Mesenteric fat pad (tissue), 1 donor: Measurements from ENCODE around the gene MARK3. TPM values are rescaled to one million over a fixed set of nuclear protein-coding genes. Genes with fewer than 3 reads are reported as not detected.

Source experiments
- DNase-seq: peaks from one replicate; pipeline ENCODE4 v3.0.0-alpha.2; 2020; ENCODE audit warnings: low spot score
- total RNA-seq: library from RNA; stranded (reverse); fragmentation: NEBNext Ultra II Directional; extraction: Animal tissue kit (Norgen Biotek cat#: 25700); gene quantifications from one replicate; pipeline ENCODE4 v1.2.1, GENCODE V29; 2021
- donor health status: DM: yes; HTN: yes; CAD: no.

MARK3 gene
- total RNA-seq, 1 donor from 2014 or later: 78.3 TPM

DNA sequence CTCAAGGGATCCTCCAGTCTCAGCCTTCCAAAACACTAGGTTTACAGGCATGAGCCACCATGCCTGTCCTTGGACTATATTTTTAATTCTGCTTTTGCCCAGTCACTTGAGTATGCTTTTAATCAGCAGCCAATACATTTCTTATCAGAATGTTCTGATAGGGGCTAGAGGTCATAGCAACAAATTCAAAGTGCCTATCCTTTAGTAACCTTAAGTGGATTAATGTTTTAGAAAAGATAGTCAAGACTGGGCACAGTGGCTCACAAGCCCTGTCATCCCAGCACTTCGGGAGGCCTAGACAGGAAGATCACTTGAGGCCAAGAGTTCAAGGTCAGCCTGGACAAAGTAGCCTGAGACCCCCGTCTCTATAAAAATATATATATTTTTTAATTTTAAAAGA lies 100.3 kb downstream of the MARK3 start:
- no peak for DNase-seq

- DNase-seq: no peak
Observed at GRCh38 chr14:103488071-103488470, 102.9 kb downstream of the MARK3 start.

- DNase-seq: peak; percentile 11
Observed at GRCh38 chr14:103488960-103489359, 103.7 kb downstream of the MARK3 start.

GRCh38 chr14:103489621-103490020 lies 104.4 kb downstream of the MARK3 start:
- DNase-seq: no peak

DNA sequence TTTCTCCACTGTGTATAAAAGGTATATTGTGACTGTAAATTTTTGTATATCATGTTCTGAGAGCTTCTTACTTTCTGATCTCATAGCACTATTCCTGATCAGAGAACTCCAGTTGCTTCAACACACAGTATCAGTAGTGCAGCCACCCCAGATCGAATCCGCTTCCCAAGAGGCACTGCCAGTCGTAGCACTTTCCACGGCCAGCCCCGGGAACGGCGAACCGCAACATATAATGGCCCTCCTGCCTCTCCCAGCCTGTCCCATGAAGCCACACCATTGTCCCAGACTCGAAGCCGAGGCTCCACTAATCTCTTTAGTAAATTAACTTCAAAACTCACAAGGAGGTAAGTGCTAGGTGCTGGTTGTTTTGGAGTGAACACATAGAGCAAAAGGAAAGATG lies 106.5 kb downstream of the MARK3 start:
- peak; percentile 37 for DNase-seq

GRCh38 chr14:103492156-103492925 lies 107.1 kb downstream of the MARK3 start:
- DNase-seq: peak; percentile 22

- peak; percentile 82 for DNase-seq
Observed at GRCh38 chr14:103495854-103496253, 110.6 kb downstream of the MARK3 start.

DNA sequence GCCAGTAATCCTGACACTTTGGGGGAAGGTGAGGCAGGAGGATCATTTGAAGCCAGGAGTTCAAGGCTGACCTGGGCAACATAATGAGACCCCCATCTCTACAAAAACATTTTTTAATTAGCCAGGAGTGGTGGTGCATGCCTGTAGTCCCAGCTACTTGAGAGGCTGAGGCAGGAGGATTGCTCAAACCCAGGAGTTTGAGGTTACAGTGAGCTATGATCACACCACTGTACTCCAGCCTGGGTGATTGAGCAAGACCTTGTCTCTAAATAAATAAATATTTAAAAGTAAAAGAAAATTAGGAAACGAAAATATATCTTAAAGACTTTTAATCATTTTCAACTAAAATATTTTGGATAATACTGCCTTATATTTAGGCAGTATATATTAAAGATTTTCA lies 111.6 kb downstream of the MARK3 start:
- DNase-seq: peak; percentile 4

- peak; percentile 51 for DNase-seq
Observed at GRCh38 chr14:103499709-103500108, 114.5 kb downstream of the MARK3 start.

- DNase-seq: peak; percentile 94
Observed at GRCh38 chr14:103500148-103500990, 115.2 kb downstream of the MARK3 start.

GRCh38 chr14:103501041-103501870 lies 116.0 kb downstream of the MARK3 start:
- DNase-seq: peak; percentile 55

DNA sequence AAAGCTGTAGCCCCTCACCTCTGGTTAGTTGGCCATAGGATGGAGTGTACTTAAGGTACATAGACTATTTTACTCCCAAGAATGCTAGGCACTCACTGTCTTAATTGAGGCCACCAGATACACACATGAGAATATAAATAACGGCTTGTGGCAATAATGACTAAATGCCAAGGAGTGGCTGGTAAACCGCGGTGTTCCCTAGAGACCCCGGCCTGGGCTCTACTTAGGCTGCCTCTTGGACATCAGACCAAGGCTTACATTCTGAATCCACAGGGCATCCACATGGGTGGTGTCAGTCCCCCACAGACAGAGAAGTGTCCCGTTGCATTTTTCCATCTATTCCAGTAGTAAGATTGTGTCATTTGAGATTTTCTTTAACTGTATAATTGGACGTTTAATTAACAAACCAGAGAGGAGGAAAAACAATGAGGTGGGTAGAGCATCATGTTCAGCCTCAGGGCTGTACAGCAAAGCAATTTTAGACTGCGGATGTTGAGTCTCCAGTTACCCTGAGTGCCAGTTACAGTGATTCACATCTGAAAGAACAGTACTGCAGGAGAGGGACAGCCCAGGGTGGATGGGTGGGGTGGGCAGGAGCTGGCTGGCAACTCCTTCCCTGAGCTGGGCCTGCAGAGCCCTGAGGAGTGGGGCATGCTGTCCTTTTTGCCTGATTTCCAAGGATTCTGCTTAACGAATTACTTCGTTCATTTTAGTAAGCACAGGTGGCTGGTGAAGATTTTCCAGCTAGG lies 116.9 kb downstream of the MARK3 start:
- peak; percentile 57 for DNase-seq

- peak; percentile 62 for DNase-seq
Observed at GRCh38 chr14:103502877-103503276, 117.7 kb downstream of the MARK3 start.

- DNase-seq: peak; percentile 74
Observed at GRCh38 chr14:103503296-103503695, 118.1 kb downstream of the MARK3 start.

GRCh38 chr14:103504991-103505565 lies 119.9 kb downstream of the MARK3 start:
- DNase-seq: no peak

- peak; percentile 11 for DNase-seq
Observed at GRCh38 chr14:103507751-103508150, 122.5 kb downstream of the MARK3 start.

- no peak for DNase-seq
Observed at GRCh38 chr14:103508521-103509329, 123.5 kb downstream of the MARK3 start.

GRCh38 chr14:103509864-103510723 lies 124.9 kb downstream of the MARK3 start:
- DNase-seq: no peak
